GM18511 (cell line): ENCODE data around the gene PSPC1.

Experiments
- ATAC-seq: cut with Tn5 transposase; IDR thresholded peaks from one replicate; pipeline ENCODE4 v1.9.1; 2021; ENCODE audit warnings: mild to moderate bottlenecking, moderate library complexity; ENCODE audit not compliant: unreplicated experiment

The PSPC1 gene

DNA sequence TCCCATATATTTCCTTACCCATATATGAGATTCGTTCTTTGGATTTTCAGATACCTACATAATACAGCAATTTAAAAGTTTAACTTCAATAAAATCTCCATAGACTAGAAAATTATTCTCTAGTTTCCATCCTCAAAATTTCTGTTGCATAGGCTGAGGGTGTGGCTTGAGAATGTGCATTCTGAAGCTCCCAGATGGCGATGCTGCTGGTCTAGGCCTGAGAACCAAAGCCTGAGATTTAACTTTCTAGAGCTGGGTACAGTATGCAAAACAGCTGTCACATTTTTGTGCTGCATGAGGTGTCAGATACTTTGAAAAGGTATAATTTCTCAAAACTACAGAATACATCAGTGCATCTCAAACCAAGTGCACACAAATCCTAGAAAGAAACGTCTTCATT, 106.6 kb downstream of the PSPC1 start:
- no peak for ATAC-seq

- ATAC-seq, result no peak
Observed at GRCh38 chr13:19674898-19675297, 107.8 kb downstream of the PSPC1 start.

DNA sequence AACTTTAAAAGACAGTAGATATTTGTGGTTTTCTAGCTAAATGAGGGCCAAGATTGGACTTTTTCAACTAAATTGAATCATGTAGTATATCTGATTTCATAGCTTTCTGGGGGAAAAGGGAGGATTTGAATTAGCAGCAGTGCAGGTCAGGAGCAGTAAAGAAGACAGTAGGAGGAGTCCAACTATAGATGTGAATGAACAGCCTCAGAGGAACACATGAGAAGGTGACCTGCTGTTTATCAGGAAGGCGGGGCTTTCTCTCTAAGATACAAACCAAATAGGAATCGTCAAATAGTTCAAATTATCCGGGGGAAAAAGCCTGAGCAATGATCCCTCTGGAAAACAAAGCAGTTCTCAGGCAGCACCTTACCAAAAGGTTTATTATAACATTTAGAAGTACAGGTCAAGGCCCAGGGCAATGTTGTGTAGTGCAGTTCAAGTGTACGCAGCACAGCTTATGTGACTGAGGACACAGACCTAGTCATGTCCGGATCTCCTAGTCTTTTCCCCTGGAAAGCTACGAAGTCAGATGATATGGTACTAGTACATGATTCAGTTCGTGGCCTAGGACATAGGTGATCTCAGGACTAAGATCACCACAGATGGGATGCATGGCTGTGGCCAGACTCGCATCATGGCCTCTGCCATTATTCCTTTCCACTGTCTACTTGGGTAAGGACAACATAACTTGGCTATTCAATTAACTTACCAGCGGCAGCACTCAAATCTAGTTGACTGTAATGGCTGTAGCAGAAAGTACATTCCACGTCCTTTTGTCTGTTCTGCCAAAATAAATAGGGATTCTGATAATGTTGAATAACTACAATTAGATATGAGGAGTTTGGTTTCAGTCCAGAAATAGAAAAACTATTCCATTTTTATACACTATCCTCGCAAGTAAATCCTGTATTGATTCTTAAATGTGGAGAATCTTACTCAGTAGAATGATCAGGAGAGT, 109.0 kb downstream of the PSPC1 start:
- ATAC-seq, result no peak

GRCh38 chr13:19672990-19673389, 109.8 kb downstream of the PSPC1 start:
- ATAC-seq, result no peak

GRCh38 chr13:19670147-19670546, 112.6 kb downstream of the PSPC1 start:
- ATAC-seq, result no peak

DNA sequence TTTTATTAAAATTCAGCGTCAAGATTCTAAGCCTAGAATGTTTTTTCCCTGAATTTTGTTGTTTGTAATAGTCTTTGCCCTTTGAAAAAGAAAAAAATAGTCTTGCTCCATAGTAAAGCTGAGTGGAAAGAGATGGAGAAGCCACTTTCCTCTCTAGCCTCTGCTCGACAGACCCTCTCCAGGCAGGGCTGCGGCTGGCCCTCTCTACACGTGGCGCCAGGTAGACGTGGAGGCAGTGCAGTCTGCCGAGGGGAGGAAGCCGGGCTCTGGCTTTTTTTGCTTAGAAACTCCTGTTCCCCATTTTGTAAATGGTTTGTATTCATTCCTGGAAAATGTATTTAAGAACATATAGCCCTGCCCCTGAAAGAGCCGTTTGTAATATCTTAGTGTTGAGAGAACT, 114.0 kb downstream of the PSPC1 start:
- ATAC-seq, result no peak

GRCh38 chr13:19665427-19665859, 117.3 kb downstream of the PSPC1 start:
- ATAC-seq, result no peak

- no peak for ATAC-seq
Observed at GRCh38 chr13:19664481-19665230, 118.1 kb downstream of the PSPC1 start.

DNA sequence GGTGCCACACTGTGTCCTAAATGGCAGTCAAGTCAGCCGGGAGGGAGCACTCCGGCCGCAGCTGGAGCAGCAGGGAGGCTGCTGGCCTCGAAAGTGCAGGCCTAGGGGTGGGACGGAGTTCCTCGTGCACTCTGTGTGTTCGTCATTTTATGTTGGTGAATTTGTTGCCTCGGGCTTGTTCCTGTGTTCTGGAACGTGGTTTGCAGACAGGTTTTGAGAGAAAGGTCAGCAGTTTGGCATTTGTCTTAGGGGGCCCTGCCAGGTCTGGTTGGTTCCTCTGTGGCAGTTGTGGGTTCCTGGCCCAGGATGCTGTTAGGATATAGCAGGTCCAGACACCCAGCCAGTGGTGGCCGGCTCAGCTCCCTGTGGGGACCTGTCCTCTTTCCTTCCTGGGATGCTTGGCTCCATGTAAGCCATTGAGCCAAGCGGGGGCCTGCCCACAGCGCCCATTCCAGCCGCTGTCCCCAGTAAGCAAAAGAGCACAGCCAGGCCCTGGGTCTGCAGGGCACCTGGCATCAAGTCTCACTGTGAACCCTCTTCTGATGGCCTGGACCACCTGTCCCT, 119.2 kb downstream of the PSPC1 start:
- no peak for ATAC-seq

DNA sequence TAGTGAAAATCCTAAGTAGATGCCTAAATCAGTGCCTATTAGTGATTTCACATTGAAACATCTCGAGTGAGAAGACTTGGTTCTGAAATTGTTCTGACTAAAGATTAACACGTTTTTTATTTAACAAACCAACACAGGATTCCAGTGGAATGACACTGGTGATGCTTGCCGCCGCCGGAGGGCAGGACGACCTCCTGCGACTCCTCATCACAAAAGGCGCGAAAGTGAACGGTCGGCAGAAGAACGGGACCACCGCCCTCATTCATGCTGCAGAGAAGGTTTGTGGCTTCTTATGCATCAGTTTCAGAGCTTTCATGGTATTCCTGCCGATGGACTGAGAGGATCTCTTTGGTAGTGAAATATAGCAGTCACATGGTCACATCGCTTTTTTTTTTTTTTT, 121.2 kb downstream of the PSPC1 start:
- no peak for ATAC-seq

DNA sequence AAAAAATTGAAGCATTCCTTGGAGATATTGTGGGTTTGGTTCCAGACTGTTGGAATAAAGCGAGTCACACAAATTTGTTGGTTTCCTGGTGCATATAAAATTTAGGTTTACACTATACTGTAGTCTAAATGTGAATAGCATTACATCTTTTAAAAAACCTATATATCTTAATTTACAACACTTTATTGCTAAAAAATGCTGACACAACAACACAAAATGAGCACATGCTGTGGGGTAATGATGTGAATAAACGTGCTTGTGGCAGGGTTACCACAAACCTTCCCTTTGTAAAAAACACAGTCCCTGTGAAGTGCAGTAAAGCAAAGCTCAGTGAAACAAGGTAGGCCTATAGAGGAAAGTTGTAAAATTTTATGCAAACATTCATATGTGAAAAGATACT, 121.6 kb downstream of the PSPC1 start:
- no peak for ATAC-seq

- ATAC-seq, result no peak
Observed at GRCh38 chr13:19658831-19659230, 123.9 kb downstream of the PSPC1 start.

- no peak for ATAC-seq
Observed at GRCh38 chr13:19657872-19658591, 124.7 kb downstream of the PSPC1 start.
